GM19395 (cell line): ENCODE measurements around the gene DCAF12L1.

Experiments
- ATAC-seq: cut with Tn5 transposase; IDR thresholded peaks from one replicate; pipeline ENCODE4 v1.9.1; 2021; ENCODE audit warnings: mild to moderate bottlenecking, moderate library complexity; ENCODE audit not compliant: unreplicated experiment

DCAF12L1 gene

GRCh38 chrX:126552313-126553022 is at the start of gene DCAF12L1:
Gene DCAF12L1 (minus strand): TSS chrX:126552814. CDS start chrX:126552608, 206 bp downstream.
- no peak for ATAC-seq

DNA sequence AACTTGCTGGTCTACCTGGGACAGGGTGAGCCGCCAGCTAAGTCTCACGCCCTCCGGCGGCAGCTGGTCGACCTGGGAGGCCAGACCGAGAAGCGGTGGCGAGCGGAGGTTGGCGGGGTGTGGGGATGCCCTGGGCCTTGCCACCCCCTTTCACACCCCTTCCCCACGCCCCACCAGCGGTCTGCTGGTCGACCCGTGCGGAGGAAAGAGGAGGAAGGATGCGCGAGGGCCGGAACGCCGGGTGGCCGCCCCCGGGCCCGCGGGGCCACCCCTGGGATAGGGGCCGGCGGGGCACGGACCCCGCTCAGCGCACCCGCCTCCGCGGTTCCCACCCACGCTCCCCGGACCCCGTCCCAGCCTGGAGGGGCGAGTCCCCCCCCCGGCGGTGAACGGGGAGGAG is 28.3 kb upstream of the DCAF12L1 start:
- ATAC-seq: no peak

DNA sequence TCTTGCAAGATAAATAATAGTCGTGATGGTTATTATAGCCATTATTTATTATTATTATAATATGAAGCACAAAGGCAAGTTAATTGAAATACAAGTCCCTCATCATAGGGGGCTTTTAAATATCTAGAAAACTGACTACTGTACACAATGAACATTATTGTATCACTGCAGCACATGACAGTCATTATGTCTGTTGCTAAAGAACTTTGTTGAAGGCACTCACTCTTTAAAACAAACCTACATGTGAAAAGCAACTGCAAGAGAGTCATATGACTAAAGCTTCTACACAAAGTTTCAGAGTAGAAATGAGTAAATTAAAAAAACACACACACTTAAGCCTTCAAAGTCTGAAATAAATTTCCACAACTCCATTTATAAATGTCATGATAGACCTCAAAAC is 23.3 kb upstream of the DCAF12L1 start:
- ATAC-seq: no peak

DNA sequence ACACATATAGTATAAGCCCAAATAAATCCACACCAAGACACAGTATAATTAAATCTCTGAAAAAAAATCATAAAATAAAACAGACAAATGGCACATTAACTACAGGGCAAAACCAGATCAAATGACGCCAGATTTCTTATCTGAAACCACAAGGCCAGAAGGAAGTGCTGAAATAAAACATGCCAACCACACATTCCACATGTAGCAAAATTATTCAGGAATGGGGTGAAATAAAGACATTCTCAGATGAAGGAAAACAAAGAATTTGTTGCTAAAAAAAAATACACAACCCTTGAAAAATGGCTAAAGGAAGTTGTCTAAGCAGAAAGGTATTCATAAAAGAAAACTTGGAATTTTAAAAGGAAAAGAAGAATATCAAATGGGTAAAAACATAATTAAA is 4.5 kb upstream of the DCAF12L1 start:
- no peak for ATAC-seq

- ATAC-seq: no peak
These were observed 795 bp downstream of the DCAF12L1 start for GRCh38 chrX:126551725-126552312.

- no peak for ATAC-seq
These were observed 1.3 kb downstream of the DCAF12L1 start for GRCh38 chrX:126551306-126551705.

- no peak for ATAC-seq
These were observed 1.8 kb downstream of the DCAF12L1 start for GRCh38 chrX:126550816-126551215.

- no peak for ATAC-seq
These were observed 42.7 kb downstream of the DCAF12L1 start for GRCh38 chrX:126509923-126510322.
